ENCODE results near the gene NR1D2.

DNA sequence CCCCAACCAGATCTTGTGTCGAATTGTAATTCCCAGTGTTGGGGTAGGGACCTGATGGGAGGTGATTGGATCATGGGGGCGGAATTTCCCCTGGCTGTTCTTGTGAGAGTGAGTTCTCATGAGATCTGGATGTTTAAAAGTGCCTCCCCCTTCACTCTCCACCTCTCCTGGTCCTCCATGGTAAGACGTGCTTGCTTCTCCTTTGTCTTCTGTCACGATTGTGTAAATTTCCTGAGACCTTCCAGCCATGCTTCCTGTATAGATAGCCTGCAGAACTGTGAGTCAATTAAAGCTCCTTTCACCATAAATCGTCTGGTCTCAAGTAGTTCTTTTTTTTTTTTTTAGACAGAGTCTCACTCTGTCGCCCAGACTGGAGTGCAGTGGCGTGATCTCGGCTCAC, 42.3 kb downstream of the NR1D2 start:
- TF ChIP-seq, protein P1, sequence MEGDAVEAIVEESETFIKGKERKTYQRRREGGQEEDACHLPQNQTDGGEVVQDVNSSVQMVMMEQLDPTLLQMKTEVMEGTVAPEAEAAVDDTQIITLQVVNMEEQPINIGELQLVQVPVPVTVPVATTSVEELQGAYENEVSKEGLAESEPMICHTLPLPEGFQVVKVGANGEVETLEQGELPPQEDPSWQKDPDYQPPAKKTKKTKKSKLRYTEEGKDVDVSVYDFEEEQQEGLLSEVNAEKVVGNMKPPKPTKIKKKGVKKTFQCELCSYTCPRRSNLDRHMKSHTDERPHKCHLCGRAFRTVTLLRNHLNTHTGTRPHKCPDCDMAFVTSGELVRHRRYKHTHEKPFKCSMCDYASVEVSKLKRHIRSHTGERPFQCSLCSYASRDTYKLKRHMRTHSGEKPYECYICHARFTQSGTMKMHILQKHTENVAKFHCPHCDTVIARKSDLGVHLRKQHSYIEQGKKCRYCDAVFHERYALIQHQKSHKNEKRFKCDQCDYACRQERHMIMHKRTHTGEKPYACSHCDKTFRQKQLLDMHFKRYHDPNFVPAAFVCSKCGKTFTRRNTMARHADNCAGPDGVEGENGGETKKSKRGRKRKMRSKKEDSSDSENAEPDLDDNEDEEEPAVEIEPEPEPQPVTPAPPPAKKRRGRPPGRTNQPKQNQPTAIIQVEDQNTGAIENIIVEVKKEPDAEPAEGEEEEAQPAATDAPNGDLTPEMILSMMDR (IDR thresholded peaks at IDR 0.05): no peak
- no peak for TF ChIP-seq EP300 (IDR thresholded peaks at IDR 0.05)

Measured in gastroesophageal sphincter (tissue), 3 donors.